BJ (cell line): Measurements from ENCODE around the gene FPR2. TPM values are rescaled to one million over a fixed set of nuclear protein-coding genes. Genes with fewer than 3 reads are reported as not detected.
A peak's percentile ranks its signal among the peaks of the same experiment; 100 is the strongest.
"Not testable (repeated sequence)": the region's sequence is repeated elsewhere in the genome, so short reads cannot be mapped to it uniquely, and the experiment has no call there.

Experiments used
- CTCF ChIA-PET: fragments of 350-600 bp; formaldehyde crosslinking; extraction: SDS; loops from one replicate; lab custom pipeline; 2021; ENCODE audit warnings: antibody characterized with exemption, inconsistent platforms; lab: Yijun Ruan, JAX
- POLR2A ChIA-PET: fragments of 300-600 bp; sonication (Branson Sonifier 250); formaldehyde crosslinking; extraction: SDS; loops from one replicate; lab custom pipeline; 2021; ENCODE audit warnings: antibody characterized with exemption; lab: Charles Lee
- DNase-seq: peaks from one replicate; pipeline ENCODE4 v3.0.0-alpha.2; 2011; ENCODE audit warnings: low read depth
- H3K27me3 ChIP-seq: 2 replicates; pipeline ENCODE4 v1.6.0; 2011; ENCODE audit warnings: low read length; ENCODE audit not compliant: control insufficient read depth, insufficient read depth
- H3K36me3 ChIP-seq: 2 replicates; pipeline ENCODE4 v1.5.1; 2011; ENCODE audit warnings: low read length; ENCODE audit not compliant: control insufficient read depth, insufficient read depth
- H3K4me3 ChIP-seq: 2 replicates; pipeline ENCODE4 v1.5.1; 2011; ENCODE audit warnings: low read depth, mild to moderate bottlenecking, control low read depth, low read length
- polyA plus RNA-seq: library from polyadenylated mRNA; depleted of rRNA; stranded (reverse); fragments of >200 nt; gene quantifications from 2 replicates; pipeline ENCODE4 v1.2.3, GENCODE V29; 2011
- TF ChIP-seq, protein P1 (sequence below): IDR thresholded peaks from 2 replicates; pipeline ENCODE4 v1.5.1; 2011; ENCODE audit warnings: low read depth, mild to moderate bottlenecking, control low read depth, inconsistent platforms, low read length, moderate library complexity; ENCODE audit not compliant: insufficient read depth

FPR2 gene
- polyA plus RNA-seq, 1 experiment: not detected

DNA sequence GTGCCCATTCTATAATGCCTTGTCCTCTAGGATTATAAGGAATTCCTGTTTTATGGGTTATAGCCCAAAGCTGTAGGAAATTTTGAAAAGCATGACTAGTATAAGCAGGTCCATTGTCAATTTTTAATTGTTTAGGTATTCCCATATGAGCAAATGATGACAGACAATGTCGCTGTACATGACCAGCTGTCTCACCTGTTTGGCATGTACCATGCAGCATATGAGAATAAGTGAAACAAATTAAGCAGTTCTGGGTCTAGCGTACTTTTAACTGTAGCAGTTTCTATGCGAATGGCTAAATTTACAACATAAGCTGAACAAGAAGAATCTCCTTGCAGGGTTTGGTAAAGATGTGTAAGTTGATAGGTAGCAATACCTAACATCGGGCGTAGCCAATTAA, 45.6 kb downstream of the FPR2 start:
- DNase-seq, H3K36me3 ChIP-seq, H3K27me3 ChIP-seq, POLR2A ChIA-PET, H3K4me3 ChIP-seq: not testable (repeated sequence)
- CTCF ChIA-PET: interaction anchor here (1.2 kb wide), 1 partner anchor 29 kb away, joined by 4 read pairs; no protein-coding TSS in a partner anchor

DNA sequence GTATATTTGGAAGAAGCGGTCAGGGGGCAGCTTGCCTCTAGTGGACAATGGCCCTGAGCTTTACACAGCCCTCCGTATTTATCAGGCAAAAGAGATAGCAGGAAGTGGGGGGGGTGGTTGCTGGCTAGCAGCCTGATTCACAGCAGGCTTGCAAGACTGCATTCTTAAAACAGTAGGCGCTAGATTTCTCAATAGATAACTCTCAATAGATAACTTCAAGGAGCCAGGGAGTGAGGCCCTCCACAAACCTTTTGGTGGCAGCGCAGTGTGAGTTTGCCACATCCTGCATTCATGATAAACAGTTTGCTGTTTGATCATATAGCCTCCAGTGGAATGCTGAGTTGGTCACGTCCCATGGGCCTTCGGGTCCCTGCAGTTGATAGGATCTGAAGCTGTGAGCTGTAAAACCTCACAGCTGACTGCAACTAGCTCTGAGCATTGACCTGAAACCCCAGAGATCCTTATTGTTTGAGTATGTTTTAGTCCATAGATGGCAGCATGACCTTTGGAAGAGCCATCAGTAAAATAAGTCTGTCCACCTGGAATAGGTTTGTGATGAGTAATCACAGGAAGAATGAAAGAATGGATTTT, 46.2 kb downstream of the FPR2 start:
- CTCF ChIA-PET: interaction anchor here (1.2 kb wide), 1 partner anchor 29 kb away, joined by 4 read pairs; no protein-coding TSS in a partner anchor
- TF ChIP-seq, protein P1, sequence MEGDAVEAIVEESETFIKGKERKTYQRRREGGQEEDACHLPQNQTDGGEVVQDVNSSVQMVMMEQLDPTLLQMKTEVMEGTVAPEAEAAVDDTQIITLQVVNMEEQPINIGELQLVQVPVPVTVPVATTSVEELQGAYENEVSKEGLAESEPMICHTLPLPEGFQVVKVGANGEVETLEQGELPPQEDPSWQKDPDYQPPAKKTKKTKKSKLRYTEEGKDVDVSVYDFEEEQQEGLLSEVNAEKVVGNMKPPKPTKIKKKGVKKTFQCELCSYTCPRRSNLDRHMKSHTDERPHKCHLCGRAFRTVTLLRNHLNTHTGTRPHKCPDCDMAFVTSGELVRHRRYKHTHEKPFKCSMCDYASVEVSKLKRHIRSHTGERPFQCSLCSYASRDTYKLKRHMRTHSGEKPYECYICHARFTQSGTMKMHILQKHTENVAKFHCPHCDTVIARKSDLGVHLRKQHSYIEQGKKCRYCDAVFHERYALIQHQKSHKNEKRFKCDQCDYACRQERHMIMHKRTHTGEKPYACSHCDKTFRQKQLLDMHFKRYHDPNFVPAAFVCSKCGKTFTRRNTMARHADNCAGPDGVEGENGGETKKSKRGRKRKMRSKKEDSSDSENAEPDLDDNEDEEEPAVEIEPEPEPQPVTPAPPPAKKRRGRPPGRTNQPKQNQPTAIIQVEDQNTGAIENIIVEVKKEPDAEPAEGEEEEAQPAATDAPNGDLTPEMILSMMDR: no peak
- POLR2A ChIA-PET: no interaction called here

DNA sequence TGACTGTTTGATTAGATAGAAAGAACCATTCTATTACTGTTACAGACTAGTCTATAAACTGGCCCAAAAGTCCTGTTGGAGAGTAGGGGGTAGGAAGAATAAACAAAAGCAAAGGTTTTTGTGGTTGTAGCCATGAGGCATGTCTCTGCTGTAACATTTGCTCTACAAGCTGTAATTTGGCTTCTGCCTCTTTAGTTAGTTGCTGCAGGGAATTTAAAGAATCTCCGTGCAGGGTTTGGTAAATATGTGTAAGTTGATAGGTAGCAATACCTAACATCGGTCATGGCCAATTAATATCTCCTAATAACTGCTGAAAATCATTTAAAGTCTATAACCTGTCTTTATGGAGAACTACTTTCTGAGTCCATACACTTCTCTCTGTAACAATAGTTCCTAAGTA, 46.9 kb downstream of the FPR2 start:
- Histone ChIP-seq H3K27me3 (no peaks in the 10 kb centered on the region), H3K4me3 (no peak overlapping the region), H3K36me3 (no peaks in the 10 kb centered on the region)
- POLR2A ChIA-PET: no interaction called here
- no peak for DNase-seq
- TF ChIP-seq, protein P1: no peak
- CTCF ChIA-PET: interaction anchor here (0.6 to 1.3 kb wide), 4 partner anchors 12 to 409 kb away, joined by 3 to 10 read pairs (median 3); no protein-coding TSS in a partner anchor

More for the DNA sequence above, 46.2 kb downstream of the FPR2 start:
- no peaks in the 10 kb centered on the region for H3K36me3 ChIP-seq
- no peaks in the 10 kb centered on the region for H3K27me3 ChIP-seq
- no peak for DNase-seq
- H3K4me3 ChIP-seq: no peak overlapping the region

DNA sequence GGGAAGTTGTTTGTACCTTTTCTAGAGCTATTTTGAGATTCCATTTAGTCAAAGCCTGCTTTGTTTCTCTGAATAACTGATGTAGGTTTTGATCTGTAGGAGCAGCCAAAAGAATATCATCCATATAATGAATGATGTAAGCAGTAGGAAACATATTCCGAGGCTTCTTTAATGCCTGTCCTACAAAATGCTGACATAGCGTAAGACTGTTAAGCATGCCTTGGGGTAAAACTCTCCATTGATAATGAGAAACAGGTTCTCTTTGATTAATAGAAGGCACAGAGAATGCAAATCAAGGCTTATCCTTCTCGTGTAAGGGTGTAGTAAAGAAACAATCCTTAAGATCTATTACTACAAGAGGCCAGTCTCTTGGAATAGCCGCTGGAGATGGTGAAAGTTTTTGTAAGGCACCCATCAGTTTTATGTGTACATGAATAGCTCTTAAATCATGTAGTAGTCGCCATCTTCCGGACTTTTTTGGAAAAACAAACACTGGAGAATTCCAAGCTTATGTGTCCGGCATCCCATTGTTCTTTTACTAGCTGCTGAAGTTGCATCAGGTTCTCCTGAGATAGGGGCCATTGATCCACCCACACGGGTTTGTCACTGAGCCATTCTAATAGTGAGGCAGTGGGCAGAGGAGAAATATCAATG, 47.5 kb downstream of the FPR2 start:
- no peak for DNase-seq
- TF ChIP-seq, protein P1: peak; percentile 10; the same call in 1 of the 2 replicates
- Histone ChIP-seq H3K36me3 (no peaks in the 10 kb centered on the region), H3K27me3 (no peaks in the 10 kb centered on the region), H3K4me3 (no peak overlapping the region)
- ChIA-PET POLR2A (no interaction called here), CTCF (interaction anchor here (0.6 to 1.3 kb wide), 4 partner anchors 12 to 410 kb away, joined by 3 to 10 read pairs (median 3); no protein-coding TSS in a partner anchor)

DNA sequence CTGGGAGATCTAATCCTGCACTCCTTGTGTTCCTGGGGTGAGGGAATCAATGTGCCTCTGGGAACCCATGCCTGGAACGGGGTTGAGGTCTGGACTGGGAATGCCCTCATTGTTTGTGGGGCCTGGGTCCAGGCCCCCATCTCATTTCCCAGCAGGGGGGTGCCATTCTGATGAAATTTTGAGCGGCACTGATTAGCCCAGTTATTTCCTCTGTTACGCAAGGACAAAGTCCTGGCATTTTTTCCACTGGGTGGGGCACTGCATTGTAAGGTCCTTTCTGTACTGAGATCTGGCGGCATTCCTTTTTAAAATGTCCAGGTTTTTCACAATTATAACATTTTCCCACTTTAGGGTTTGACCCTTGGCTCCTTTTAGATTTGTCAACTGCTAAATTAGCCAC, 48.8 kb downstream of the FPR2 start:
- DNase-seq: no peak
- TF ChIP-seq, protein P1: no peak
- POLR2A ChIA-PET: no interaction called here

More for the DNA sequence above, 48.8 kb downstream of the FPR2 start:
- H3K4me3 ChIP-seq: no peak overlapping the region
- no peaks in the 10 kb centered on the region for H3K27me3 ChIP-seq
- no peaks in the 10 kb centered on the region for H3K36me3 ChIP-seq
- CTCF ChIA-PET: no interaction called here
